GM18858 (cell line): ENCODE data around the gene MTPN.

Source experiments
- ATAC-seq: cut with Tn5 transposase; IDR thresholded peaks from one replicate; pipeline ENCODE4 v1.9.1; 2021; ENCODE audit not compliant: unreplicated experiment

Gene MTPN

DNA sequence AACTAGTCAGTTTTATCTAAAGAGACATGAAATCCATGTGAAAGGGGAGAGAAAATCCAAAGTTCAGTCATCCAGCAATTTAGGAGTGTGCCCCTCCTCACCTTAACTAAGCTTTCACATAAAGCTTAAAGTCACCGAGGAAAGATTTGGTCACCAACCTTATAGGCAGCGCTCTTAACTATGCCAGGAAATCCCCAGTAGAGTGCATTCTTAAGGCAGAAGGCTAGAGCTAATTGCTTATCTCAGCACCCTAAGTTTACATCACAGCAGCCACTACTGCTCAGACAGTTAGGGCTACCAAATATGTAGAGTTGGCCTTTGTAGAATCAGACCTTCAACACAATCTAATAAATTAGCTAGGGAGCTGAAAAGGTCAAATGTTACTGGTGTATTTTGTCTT is 47.9 kb downstream of the MTPN start:
- ATAC-seq: no peak

DNA sequence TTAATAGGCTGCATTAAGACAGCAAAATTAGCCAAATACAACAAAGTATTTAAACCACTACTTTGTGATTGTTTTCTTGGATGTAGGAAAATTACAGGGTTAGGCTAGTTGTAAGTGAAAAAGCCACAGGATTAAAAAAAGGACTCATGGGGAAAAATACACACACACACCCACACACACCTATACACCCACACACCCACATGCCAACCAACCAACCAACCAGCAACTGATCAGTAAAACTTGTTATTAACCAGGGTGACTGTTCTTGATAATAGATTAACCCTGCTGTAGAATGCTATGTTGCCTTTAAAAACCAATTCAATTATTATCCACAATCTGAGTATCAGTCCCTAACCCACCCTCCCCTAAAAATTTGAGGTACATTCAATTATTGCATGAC is 49.0 kb downstream of the MTPN start:
- no peak for ATAC-seq

DNA sequence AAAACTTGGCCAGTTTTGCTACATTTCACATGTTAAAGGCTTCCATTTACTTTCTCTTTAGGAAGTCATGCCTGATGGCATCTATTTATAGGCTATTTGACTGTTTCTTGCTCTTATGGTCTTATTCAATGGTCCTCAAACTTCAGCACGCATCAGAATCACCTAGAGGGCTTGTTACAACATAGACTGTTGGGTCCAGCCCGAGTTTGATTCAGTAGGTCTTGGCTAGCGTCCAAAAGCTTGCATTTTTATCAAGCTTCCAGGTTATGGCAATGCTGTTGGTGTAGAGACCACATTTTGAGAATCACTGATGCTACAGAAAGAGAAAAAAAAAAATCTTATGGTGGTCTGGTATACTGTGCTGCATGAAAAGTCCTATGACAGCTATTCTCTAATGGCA is 51.9 kb downstream of the MTPN start:
- no peak for ATAC-seq

DNA sequence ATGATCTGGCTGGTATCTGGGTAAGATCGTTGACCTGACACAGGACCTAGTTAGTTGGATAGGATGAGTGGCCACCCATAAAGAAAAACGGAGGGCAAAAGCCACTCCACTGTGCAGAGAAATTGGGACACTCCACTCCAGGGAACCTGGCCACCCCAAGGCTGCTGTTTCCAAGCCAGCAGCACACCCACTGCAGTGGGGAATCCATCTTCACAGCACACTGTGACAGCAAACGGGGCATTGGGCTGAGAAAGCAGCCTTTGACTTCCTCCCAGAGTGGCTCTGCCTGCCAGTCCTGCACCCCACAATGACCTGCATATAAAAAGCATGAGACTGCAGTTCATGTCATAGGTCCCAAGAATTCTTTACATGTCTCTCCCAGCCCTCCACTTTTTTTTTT is 52.9 kb downstream of the MTPN start:
- no peak for ATAC-seq

DNA sequence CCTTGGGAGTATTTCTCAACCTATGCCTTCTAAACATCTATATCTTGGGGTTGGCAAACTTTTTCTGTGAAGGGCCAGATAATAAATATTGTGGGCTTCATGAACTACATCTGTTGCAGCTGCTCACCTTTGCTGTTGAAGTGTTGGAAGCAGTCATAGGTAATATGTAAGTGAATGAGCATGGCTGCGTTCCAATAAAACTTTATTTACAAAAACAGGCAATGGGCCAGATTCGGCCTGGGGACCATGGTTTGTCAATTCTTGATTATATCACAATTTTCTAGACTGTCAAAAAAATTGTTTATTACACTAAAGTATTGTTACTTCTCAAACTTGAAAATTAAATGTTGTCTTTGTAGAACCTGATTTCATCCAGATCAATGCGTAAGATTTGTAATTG is 54.9 kb downstream of the MTPN start:
- no peak for ATAC-seq

DNA sequence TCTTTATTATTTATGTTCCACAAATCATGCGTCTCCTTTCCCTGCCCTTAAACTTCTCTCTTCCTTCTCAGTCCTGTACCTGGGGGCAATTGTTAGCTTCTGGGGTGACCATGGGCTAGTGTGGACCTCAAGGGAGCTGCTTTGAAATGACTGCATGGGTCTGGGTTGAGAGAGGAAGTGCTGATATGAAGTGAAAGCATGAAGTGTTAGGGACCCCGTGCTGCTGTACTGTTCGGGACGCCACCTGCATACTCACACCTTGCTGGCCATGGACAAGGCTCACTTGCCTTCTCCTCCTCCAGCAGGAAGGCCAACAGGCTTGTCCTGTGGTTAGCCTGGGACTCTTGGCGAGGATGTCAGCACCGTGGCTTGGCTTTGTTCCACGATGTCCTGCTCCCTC is 56.7 kb downstream of the MTPN start:
- peak; percentile 46 for ATAC-seq

DNA sequence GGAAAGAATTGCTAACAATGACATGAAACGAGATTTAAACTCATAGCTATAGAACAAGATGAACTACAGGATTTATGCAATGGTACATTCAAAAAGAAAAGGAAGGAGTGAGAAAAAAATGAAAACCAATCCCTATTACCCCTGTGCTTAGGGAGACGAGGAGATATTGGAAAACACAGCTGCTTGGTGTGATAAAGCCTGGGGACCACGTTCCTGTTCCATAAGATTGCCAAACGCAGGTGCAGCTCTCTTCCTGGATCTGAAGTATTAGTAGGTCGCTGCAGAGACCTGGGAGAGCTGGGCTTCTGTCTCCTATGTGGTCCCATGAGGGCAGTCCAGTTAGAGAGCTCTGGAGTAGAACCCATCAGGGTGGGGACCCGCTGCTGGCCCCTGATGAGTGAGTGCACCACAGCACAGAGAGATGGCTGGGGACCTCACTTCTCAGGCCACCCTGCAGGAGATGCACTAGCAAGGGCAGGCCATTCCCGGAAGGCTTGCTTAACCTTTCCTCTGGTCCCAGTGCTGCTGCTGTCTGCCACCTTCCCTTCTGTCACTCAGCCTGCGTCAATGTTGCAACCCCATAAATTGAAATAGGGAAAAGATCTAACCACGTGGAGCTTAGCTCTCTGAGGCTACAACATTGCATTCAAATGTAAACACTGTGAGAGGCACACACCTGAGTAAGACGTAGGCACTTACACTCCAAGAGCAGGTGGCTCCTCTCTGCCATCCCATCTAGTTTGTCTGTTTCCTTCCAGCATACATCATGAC is 57.9 kb downstream of the MTPN start:
- no peak for ATAC-seq

DNA sequence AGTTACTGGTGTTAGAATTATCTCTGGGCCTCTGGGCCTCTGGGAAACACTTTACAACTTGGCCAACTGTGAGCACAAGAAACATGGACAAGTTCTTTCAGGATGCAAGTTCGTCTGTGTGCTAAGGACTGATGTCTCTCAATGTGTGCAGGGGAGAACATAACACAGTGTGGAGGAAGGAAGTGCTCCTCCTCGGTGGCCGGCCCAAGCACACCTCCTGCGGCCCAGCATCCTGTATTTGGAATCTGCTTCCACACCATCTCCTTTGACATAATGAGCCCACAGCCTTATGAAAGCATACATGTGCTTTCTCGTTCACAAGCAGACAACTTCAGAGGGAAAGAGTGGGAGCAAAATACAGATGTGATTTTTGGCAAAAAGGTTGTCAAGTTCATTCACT is 59.0 kb downstream of the MTPN start:
- ATAC-seq: no peak

DNA sequence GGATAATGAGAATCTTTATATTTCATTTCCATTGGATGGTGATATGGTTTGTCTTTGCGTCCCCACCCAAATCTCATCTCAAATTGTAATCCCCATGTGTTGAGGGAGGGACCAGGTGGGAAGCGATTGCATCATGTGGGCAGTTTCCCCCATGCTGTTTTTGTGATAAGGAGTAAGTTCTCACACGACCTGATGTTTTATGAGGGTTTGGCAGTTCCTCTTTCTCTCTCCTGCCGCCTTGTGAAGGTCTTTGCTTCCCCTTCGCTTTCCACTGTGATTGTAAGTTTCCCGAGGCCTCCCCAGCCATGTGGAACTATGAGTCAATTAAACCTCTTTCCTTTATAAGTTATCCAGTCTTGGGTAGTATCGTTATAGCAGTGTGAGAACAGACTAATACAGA is 59.4 kb downstream of the MTPN start:
- ATAC-seq: no peak

DNA sequence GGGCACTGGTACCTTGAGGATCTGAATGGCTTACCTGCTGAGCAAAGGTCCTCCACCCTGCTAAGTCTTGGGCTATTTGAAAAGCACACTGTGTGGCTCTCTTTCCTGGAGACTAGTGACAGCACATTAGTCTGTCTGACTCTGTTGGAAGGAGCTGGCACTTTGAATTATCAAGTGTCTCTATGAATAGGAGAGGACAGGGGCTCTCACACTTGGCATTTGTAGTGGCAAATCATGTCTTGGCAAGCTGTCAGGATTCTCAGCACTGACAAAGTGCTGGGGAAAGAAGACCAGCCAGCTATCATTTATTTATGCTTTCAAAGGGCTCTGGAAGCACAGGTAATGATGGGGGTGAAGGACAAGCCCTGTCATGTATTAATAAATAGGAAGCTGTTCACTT is 62.8 kb downstream of the MTPN start:
- ATAC-seq: no peak

DNA sequence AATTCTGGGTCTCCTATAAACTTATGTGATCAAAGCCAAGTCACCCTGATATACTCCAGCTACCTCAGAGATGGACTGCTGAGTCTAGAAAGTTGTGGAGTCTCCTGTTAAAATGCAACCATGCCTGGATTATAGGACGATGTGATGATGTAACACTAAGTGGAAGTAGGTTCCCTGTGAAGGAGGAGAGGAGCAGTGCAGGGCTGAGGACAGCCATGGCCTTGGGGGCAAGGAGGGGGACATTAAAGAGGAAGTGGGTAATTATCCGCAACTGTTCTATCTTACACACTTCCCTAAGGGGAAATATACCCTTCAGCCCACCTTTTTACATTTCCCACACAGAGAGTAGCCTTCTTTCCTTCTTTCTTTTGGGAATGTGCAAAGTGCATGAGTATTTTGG is 63.8 kb downstream of the MTPN start:
- no peak for ATAC-seq

DNA sequence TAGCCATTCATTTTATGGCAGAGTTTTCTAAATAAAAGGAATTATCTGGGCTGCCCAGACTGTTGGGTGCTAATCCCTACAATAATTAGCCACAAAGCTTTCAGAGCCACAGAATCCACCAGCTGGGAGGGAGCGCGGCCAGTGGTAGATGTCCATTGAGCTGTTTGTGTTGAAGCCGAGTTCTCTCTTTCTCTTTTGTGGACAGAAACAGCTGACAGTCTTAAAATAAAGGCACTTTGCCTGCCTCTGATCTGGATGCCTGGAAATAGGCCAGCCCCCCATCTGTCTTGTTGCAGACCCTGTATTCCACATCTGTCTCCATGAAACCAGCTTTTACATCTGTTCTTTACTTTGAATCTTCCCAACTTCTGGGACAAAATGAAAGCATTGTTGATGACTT is 66.1 kb downstream of the MTPN start:
- no peak for ATAC-seq

DNA sequence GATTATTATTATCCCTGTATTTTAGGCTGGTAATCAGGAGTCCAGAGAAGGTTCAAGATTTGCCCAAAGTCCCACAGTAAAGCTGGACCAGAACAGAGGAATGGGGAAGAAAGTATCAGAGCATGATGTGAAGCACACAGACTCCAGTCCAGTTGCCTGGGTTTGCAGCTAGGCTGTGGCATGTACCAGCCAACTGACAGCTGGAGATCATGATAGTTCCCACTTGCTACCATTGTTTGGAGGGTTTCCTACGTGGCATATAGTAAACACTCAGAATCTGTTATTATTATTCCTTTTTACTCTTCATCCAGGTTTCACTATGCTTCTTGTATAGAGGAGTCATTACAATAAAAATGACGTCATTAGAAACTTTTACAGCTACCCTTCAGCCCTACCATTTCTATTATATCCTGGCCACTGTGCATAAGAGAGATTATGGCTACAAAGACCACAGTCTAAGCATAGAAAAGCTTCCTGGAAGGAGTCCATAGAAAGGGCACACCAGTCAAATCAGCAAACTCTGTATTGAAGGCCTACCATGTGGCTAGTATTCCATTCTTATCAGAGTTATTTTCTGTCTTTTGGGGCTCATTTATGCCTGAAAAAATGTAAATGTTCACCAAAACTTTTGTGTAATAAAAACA is 66.6 kb downstream of the MTPN start:
- no peak for ATAC-seq

DNA sequence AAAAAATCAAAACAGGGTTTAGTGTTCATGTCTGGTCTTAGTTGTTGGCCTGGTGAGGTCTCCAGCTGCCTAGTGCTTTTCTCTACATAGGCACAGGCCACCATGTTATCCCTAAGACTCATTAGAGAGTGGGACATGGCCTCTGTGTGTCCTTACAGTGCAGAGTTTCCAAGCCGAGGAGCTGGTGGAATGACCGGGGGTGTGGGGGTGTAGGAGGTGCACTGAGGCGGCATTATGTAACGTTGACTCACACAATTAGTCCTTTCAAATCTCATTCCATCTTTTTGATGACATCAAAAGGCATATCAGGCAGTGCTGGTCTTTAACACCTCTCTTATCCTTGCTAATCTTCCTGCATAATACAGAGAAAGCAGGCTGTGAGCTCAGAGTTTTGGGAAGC is 71.3 kb downstream of the MTPN start:
- no peak for ATAC-seq

DNA sequence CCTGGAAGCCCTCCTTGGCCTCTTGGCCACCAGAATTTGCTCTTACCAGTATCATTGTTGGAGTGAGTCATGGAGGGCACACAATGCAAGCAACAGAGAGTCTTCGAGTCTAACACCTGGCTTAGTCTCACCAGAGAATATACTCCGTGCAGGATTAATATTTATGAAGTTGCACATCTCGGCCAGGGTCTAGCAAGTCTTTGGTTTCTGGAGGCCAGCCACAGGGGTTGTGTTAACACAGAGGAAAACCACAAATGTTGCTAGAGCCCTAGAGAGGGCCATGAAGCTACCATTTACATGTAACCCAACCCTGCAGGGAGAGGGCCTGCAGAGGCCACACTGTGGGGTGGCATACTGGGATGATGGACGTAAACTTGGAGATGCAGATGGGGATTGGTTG is 71.8 kb downstream of the MTPN start:
- no peak for ATAC-seq

DNA sequence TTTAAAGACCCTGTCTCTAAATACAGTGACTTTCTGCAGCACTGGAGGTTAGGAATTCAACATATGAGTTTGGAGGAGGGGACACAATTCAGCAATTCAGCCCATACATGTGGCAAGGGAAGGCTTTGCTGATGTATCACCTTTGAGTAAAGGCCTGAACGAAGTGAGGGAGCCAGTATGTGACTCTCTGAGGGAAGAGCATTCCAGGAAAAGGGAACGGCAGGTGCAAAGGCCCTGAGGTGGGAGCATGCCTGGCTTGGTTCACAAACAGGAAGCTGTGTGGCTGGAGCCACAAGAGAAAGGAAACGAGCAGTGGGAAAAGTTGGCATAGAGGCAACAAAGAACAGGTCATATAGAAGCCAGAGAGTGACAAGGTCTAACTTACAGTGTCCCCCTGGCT is 72.9 kb downstream of the MTPN start:
- no peak for ATAC-seq

DNA sequence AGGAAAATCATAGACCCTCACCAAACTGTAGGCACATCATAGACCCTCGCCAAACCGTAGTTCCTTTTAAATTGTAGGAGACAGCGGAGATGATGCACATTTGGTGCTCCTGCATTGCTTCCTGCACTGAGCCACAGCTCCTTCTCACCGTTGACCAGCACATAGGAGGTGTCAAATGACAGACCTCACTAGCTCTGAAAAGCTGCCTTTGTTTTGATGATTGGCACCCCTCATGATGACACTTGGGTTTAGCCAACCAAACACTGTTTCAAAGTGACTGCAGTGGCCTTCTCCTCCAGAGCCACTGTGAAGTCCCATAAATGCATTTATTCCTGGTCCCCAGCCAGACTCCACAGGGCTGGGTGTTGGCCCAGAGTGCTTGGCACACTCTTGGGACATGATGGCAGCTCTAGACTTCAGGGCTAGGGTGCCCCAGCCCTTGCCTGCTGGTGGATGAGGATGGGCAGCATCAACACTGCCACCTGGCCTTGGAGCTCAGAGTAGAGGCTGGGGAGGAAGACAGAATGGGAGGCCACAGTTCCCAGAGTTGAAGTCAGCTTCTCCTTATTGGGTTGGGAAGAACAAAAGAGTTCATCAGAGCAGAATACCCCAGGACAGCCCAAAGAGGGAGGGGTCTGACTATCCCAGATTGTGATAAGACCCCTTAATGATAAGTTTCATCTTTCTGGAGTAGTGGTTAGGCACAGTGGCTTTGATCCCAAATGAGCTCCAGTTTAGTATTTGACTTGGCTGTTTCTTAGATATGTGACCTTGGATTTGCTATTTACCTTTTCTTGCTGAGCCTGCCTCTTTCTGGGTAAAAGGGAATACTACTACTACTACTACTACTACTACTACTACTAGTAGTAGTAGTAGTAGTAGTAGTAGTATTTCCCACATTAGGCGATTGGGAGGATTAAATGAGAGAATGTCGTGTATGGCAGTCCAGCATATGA is 75.3 kb downstream of the MTPN start:
- ATAC-seq: no peak

DNA sequence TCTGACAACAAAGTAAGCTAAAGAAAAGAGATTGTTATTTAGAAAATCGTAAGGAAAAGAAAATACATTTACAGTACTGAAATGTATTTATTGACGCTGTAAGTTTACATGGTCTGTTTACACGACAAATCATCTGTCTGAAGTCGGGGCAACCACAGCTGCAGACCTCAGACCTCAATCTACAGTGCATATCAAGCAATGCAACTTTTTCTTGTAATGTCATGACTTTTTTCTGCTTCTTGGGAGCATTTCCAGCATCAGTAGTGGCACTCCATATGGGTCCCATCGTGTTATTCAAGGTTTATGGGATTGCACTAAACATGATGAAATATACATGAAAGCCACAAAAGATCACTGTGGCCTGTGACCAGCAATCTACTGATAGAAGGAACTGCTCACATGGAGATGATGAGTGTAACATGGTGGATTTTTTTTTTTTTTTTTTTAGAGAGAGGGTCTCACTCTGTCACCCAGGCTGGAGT is 77.1 kb downstream of the MTPN start:
- ATAC-seq: no peak

DNA sequence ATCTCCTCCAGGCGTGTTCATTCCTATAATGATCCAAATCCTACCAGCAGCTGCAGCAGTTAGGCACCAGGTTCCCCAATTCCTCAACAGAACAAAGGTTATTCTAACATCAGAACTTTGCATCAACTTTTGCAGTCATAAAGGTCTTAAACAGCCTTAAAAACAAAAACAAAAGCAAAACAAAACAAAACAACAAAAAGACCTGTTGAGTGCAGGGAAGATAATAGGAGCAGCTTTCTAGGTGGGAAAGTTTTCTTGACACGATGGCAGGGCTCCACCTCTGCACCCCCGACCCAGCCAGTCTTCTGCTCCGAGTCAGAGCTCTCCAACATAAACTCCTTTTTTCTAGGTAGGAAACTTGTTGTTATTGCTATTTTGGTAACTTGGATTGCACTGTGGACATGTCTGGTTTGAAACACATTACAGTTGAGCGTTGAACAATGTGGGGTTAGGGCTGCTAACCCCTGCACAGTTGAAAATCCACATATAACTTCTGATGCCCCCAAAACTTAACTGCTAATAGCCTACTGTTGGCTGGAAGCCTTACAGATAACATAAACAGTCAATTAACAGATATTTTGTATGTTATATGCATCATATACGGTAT is 77.6 kb downstream of the MTPN start:
- no peak for ATAC-seq

DNA sequence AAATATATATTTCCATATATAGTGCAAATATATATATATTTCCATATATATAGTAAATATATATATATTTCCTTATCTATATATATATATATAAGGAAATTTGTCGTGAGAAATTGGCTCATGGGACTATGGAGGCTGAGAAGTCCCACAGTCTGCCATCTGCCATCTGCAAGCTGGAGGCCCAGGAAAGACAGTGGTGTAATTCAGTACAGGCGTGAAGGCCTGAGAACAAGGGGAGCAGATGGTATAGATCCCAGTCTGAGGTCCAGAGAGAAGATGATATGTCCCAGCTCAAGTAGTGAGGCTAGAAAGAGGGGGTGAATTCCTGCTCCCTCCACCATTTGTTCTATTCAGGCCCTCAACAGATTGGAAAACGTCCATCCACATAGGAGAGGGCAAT is 78.9 kb downstream of the MTPN start:
- ATAC-seq: no peak

DNA sequence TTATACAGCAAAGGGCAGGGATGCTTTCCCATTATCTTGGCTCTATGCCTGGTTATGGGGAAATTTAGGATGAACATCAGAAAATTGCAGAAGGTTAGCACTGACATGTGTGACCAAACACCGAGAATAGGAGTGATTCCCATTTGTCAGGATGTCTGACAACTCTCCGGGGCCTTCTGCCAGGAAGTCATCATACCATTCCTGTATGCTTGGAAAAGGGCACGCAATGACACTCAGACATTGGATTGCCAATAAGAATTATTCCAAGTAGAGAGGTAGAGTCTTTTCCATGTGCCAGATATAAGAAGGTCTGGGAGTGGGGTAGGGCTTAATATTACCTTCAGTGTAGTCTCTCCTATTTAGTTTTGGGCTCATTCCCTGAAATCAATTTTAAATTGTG is 82.3 kb downstream of the MTPN start:
- ATAC-seq: no peak
